Cardiac fibroblast (primary cell): ENCODE data around the gene SNRNP48.

Experiments used
- DNase-seq, 2 donors: peaks; one replicate each; pipeline versions ENCODE4 v3.0.0 to v3.0.0-alpha.2; 2010; ENCODE audit warnings: low read depth in 2 of 2
- H3K4me3 ChIP-seq, 2 donors: replicated peaks in 1 of 2; 1 replicate in 1 of 2; 2 replicates in 1 of 2; pipeline ENCODE4 v1.5.1; 2011; ENCODE audit warnings: low read depth in 2 of 2, low read length in 2 of 2, mild to moderate bottlenecking in 2 of 2, moderate library complexity in 1 of 2
- CTCF ChIP-seq: IDR thresholded peaks from one replicate; pipeline ENCODE4 v1.5.1; 2011; ENCODE audit warnings: low read depth, mild to moderate bottlenecking, low read length, inconsistent platforms

Gene SNRNP48

DNA sequence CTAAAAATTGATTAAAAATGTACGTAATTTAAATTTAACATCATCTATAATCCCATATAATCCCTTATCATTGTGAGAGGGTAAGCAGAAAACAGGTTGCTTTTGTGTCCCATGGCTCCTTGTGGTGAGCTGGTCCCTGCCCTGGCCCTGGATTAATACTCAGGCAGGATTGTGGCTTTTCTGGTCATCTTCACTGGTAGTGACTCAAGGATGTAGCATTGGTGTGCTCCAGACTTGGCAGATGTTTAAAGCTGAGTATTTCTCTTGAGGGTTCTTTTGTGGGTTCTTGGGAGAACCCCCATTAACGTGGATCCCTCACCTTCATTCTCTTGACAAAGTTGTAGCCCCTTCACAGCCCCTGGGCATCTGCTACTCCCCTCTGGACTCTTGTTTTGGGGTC is 39.3 kb downstream of the SNRNP48 start:
- peak in 1 of 2 donors; percentile 40 for DNase-seq
- TF ChIP-seq CTCF, result no peak
- no peak overlapping the region for H3K4me3 ChIP-seq

GRCh38 chr6:7630792-7631191 is 40.8 kb downstream of the SNRNP48 start:
- TF ChIP-seq CTCF, result no peak

DNA sequence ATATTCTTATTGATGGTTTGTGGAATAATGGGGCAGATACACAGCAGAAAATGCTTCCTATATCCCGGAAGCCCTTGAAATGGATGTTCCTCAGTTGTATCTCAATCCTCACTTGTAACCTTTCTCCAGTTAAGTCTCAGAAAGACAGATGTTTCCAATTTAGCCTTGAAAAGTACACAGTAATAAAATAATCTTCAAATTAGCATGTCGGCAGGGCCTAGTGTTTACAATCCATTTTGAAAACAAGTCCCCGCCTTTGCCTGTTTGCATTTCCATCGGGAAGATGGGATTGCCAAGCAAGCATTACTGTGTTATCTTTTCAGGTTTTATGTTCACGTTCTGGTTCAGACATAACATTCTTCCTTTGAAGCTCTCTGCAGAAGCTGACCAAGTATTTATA is 41.5 kb downstream of the SNRNP48 start:
- no peak for TF ChIP-seq CTCF
- DNase-seq, result no peak
- no peak overlapping the region for H3K4me3 ChIP-seq

More at GRCh38 chr6:7630792-7631191, 40.8 kb downstream of the SNRNP48 start:
- H3K4me3 ChIP-seq, result no peak overlapping the region
- DNase-seq, result no peak

DNA sequence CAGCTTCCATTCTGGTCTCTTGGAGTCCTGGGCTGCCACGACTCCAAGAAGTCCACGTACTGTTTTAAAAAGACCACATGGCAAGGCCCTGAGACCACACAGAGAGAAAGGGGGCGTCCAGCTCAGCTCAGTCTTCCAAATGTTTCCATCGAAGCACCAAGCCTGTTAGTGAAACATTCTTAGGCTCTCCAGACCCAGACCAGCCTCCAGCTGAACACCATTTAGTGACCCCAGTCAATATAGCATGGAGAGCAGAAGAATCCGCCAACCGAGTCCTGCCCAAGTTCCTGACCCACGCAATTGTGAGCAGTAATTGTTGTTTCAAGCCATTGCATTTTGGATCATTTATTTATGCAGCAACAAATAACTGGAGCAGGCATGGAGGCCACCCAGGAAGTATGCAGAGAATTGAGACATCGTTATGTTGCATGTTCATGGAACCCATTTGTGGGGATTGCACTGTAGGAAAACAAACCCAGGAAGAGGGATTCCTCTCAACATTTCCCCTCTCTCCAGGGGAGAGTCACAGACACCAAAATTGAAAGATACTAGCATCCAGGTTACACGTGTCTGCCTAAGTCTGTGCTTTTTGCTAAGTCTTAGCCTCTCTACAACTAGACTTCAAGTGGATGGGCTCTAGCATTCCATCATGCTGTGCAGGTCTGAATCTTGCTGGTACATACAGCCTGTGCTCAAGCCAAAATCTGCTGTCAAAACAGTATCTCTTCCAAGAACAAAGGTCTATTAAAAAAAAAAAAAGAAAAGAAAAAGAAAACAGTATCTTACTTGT is 42.7 kb downstream of the SNRNP48 start:
- H3K4me3 ChIP-seq, result no peak overlapping the region
- no peak for TF ChIP-seq CTCF
- peak in 1 of 2 donors; percentile 25 for DNase-seq

DNA sequence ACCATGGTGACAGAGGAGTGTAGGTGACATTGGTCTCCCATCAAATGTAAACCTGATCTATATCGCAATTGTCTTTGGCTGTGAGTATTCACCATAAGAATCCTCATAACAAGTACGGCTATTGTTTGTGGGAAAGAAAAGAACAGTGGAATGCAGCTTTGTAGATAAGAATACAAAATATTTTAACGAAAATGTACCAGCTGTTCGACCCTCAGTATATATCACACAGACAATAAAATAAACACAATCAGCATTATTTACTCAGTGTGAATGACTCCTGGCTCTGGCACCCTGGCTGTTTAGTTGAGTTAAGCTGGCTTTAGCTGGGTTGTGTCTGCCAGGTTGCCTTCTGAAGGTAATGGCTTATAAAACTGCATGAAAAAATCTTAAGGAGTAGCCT is 43.4 kb downstream of the SNRNP48 start:
- peak; percentile 61 to 65 for DNase-seq
- TF ChIP-seq CTCF, result no peak
- H3K4me3 ChIP-seq, result no peak overlapping the region

- no peak for TF ChIP-seq CTCF
These were observed 46.2 kb downstream of the SNRNP48 start for GRCh38 chr6:7636151-7636550.

DNA sequence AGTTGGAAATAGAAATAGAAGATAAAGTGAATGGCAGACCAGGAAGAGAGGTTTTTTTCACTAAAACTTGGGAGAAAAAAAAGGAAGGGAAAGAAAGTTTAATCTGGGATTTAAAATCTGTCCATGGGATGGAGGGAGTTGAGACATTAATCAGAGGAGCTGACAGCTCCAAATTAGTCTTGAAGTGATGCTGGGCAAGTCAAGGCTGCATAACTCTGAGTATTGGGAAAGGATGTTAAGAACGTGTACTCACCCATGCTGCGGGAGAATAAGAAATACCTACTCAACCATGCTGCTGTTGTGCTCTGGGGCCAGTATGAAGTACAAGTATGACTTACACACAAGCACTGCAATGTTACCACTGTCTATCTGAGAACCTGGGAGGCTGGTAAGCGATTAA is 47.5 kb downstream of the SNRNP48 start:
- DNase-seq, result no peak
- H3K4me3 ChIP-seq, result no peak overlapping the region
- no peak for TF ChIP-seq CTCF

More at GRCh38 chr6:7636151-7636550, 46.2 kb downstream of the SNRNP48 start:
- no peak overlapping the region for H3K4me3 ChIP-seq
- peak; percentile 23 to 41 for DNase-seq
